HepG2 (cell line): Measurements from ENCODE around the gene MPO. TPM values are rescaled to one million over a fixed set of nuclear protein-coding genes. Genes with fewer than 3 reads are reported as not detected.

ENCODE experiments used
- ATAC-seq: fragments of 200-7000 bp; cut with Tn5 transposase; 3 replicates; pipeline ENCODE4 v1.9.1; 2020; ENCODE audit warnings: mild to moderate bottlenecking, moderate library complexity
- BruUV-seq: library from RNA; stranded (reverse); fragments of 400-500 nt; replicated peaks from 2 replicates; lab custom pipeline; 2021; lab: Mats Ljungman, UMichigan
- CTCF ChIA-PET: fragments of 300-600 bp; formaldehyde crosslinking; extraction: SDS; loops from one replicate; lab custom pipeline; 2021; ENCODE audit warnings: low total read pairs, inconsistent platforms, low intra/inter-chr PET ratio; lab: Yijun Ruan, JAX
- POLR2A ChIA-PET: fragments of 350-600 bp; sonication (Branson Sonifier 250); formaldehyde crosslinking; loops from one replicate; lab custom pipeline; 2020; ENCODE audit warnings: antibody characterized with exemption, inconsistent platforms; lab: Yijun Ruan, JAX
- DNase-seq: peaks from one replicate; pipeline ENCODE4 v3.0.0-alpha.2; 2015; ENCODE audit warnings: low spot score
- FAIRE-seq: peaks from 3 replicates; lab custom pipeline; 2011; peaks lifted over from hg19 to GRCh38; lab: Jason Lieb, UNC
- H2AFZ ChIP-seq: one replicate; pipeline ENCODE4 v1.6.1; 2011; ENCODE audit warnings: low read length, inconsistent platforms
- H3K27ac ChIP-seq: fragments of 300-600 bp; 3 replicates; pipeline ENCODE4 v1.8.0; 2011; ENCODE audit warnings: mixed run types, mild to moderate bottlenecking, mixed read lengths, low read length, inconsistent platforms; ENCODE audit not compliant: insufficient read depth; ENCODE audit errors: extremely low read length
- H3K27me3 ChIP-seq, 2 experiments: fragments of 200-600 bp in 1 of 2; 2 replicates in 1 of 2; 3 replicates in 1 of 2; pipeline versions ENCODE4 v1.6.0 to v1.8.0; 2011; ENCODE audit warnings: low read length in 2 of 2, mild to moderate bottlenecking in 2 of 2, moderate library complexity in 2 of 2, inconsistent platforms in 1 of 2; ENCODE audit not compliant: insufficient read depth in 2 of 2, control insufficient read depth in 1 of 2
- H3K36me3 ChIP-seq, 2 experiments: fragments of 200-600 bp in 1 of 2; replicated peaks in 1 of 2; 2 replicates in 1 of 2; 3 replicates in 1 of 2; pipeline versions ENCODE4 v1.5.1 to v1.8.0; 2011; ENCODE audit warnings: low read length in 2 of 2, inconsistent platforms in 1 of 2; ENCODE audit not compliant: insufficient read depth in 2 of 2, control insufficient read depth in 1 of 2
- H3K4me1 ChIP-seq: 2 replicates; pipeline ENCODE4 v1.5.1; 2012; ENCODE audit warnings: low read length, inconsistent platforms; ENCODE audit not compliant: insufficient read depth
- H3K4me2 ChIP-seq: 2 replicates; pipeline ENCODE4 v1.6.0; 2011; ENCODE audit warnings: low read depth, low read length, inconsistent platforms
- H3K4me3 ChIP-seq, 3 experiments: fragments of 200-600 bp in 1 of 3; sonication (generic), shearing (Covaris generic) in 1 of 3; replicated peaks in 1 of 3; 2 replicates each; pipeline ENCODE4 v1.5.1; 2011 to 2016; ENCODE audit warnings: low read length in 3 of 3, inconsistent platforms in 2 of 3, low read depth in 2 of 3, mild to moderate bottlenecking in 2 of 3, control low read depth in 1 of 3, mixed read lengths in 1 of 3; ENCODE audit not compliant: insufficient read depth in 1 of 3
- H3K79me2 ChIP-seq: one replicate; pipeline ENCODE4 v1.6.1; 2011; ENCODE audit warnings: low read length, inconsistent platforms; ENCODE audit not compliant: insufficient read depth
- H3K9ac ChIP-seq: 2 replicates; pipeline ENCODE4 v1.6.0; 2011; ENCODE audit warnings: mild to moderate bottlenecking, low read depth, low read length, inconsistent platforms; ENCODE audit not compliant: insufficient read depth
- H3K9me3 ChIP-seq: 2 replicates; pipeline ENCODE4 v1.5.1; 2012; ENCODE audit warnings: mild to moderate bottlenecking, low read length
- H4K20me1 ChIP-seq: 2 replicates; pipeline ENCODE4 v1.6.0; 2011; ENCODE audit warnings: inconsistent platforms, mild to moderate bottlenecking, low read length, moderate library complexity; ENCODE audit not compliant: insufficient read depth
- HMG20A ChIP-seq: IDR thresholded peaks from 2 replicates; pipeline ENCODE4 v1.6.1; 2016; ENCODE audit warnings: borderline replicate concordance
- HOXA7 ChIP-seq: sonication (generic); formaldehyde crosslinking; IDR thresholded peaks from 2 replicates; pipeline ENCODE4 v1.8.1; 2022; ENCODE audit warnings: mild to moderate bottlenecking, missing genetic modification reagents, moderate library complexity
- MAFK ChIP-seq, 2 experiments: IDR thresholded peaks in 1 of 2; conservative IDR thresholded peaks in 1 of 2; 2 replicates each; pipeline ENCODE4 v1.6.1; 2011; ENCODE audit warnings: improper control_type of control experiment in 2 of 2, low read length in 2 of 2
- ZNF225 ChIP-seq: sonication (generic); formaldehyde crosslinking; IDR thresholded peaks from 2 replicates; pipeline ENCODE4 v1.4.0; 2020; ENCODE audit warnings: mild to moderate bottlenecking, missing genetic modification reagents
- ZNF260 ChIP-seq: sonication (generic); formaldehyde crosslinking; IDR thresholded peaks from 2 replicates; pipeline ENCODE4 v1.4.0; 2020; ENCODE audit warnings: missing genetic modification reagents, low read depth, mild to moderate bottlenecking, borderline replicate concordance
- ZNF550 ChIP-seq: sonication (generic); formaldehyde crosslinking; IDR thresholded peaks from 2 replicates; pipeline ENCODE4 v1.4.0; 2020; ENCODE audit warnings: mild to moderate bottlenecking, missing genetic modification reagents, borderline replicate concordance
- ZNF761 ChIP-seq: sonication (generic); formaldehyde crosslinking; conservative IDR thresholded peaks from 2 replicates; pipeline ENCODE4 v1.4.0; 2020; ENCODE audit warnings: mild to moderate bottlenecking, missing genetic modification reagents
- WGBS: methylation state at CpG from one replicate; pipeline ENCODE4 v1.1.6; 2017; ENCODE audit warnings: low lambda C conversion rate; 5-methylcytosine and 5-hydroxymethylcytosine counted together
- in situ Hi-C: cut with HindIII; loops from 2 replicates; pipeline ENCODE4 v1.10.0; 2017; ENCODE audit warnings: low pct_unique_long_range_greater_than_20kb; ENCODE audit not compliant: extremely low pct_ligation_motif_present
- intact Hi-C: fragments of 100-400 bp; cut with micrococcal nuclease; formaldehyde crosslinking; loops from one replicate; pipeline ENCODE4 v1.10.0; 2022; ENCODE audit not compliant: unreplicated experiment
- polyA plus RNA-seq, 8 experiments: library from polyadenylated mRNA; depleted of rRNA in 3 of 8; stranded (reverse) in 7 of 8; unstranded in 1 of 8; fragments of >200 nt; fragmentation: Illumina TruSeq in 4 of 8; extraction: Trizol in 4 of 8; gene quantifications; 2 replicates each; pipeline versions ENCODE4 v1.2.1 to v1.2.3, GENCODE V29; 2011 to 2016; ENCODE audit warnings: low read depth in 4 of 8, missing spikeins in 1 of 8, mixed read lengths in 1 of 8; ENCODE audit not compliant: insufficient read depth in 1 of 8
- total RNA-seq, 5 experiments: library from RNA; depleted of rRNA; stranded (reverse); fragments of >200 nt; fragmentation: Illumina TruSeq; extraction: Trizol; gene quantifications; 2 replicates each; pipeline ENCODE4 v1.2.3, GENCODE V29; 2016; ENCODE audit warnings: low read depth in 1 of 5
- TF ChIP-seq, protein P1 (sequence below), 2 experiments: sonication (generic) in 1 of 2; formaldehyde crosslinking in 1 of 2; IDR thresholded peaks; 2 replicates each; pipeline versions ENCODE4 v1.4.0 to v1.6.1; 2018 to 2020; ENCODE audit warnings: missing genetic modification reagents in 2 of 2, borderline replicate concordance in 1 of 2, low read depth in 1 of 2, mild to moderate bottlenecking in 1 of 2, missing biosample characterization in 1 of 2
- TF ChIP-seq, protein P2 (sequence below): sonication (generic); formaldehyde crosslinking; IDR thresholded peaks from 2 replicates; pipeline ENCODE4 v1.8.1; 2022; ENCODE audit warnings: mild to moderate bottlenecking, missing genetic modification reagents
- TF ChIP-seq, protein P3 (sequence below): sonication (generic); formaldehyde crosslinking; conservative IDR thresholded peaks from 2 replicates; pipeline ENCODE4 v1.4.0; 2020; ENCODE audit warnings: missing genetic modification reagents
- TF ChIP-seq, protein P4 (sequence below): IDR thresholded peaks from 2 replicates; pipeline ENCODE4 v1.6.1; 2016; ENCODE audit warnings: missing biosample characterization, missing genetic modification reagents, low read depth

MPO gene
- total and polyA plus RNA-seq, 2 of the 13 experiments (the other 11 are each of a cell fraction or from before 2014, with no cell fraction given), result not detected

DNA sequence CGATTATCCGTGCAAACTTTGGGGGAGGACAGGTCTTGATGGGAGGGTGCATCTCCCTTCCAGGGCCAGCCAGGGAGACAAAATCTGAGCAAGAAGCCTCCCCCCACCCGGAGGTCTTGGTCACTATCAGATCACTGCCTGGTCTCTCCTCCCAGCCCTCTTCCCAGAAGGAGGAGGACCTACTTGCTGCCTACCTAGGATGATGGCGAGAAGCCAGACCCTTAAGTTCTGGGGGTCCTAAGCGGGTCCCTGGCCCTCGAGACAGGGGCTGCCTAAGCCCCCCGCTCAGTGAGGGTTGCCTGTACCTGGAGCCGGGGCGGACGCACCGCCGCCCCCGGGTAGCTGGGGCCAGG, 43.3 kb upstream of the MPO start:
- FAIRE-seq (no peak), ATAC-seq (no peak), DNase-seq (no peak)
- Histone ChIP-seq H3K4me3 (no peak overlapping the region), H3K27ac (no peak overlapping the region), H3K4me2 (no peak overlapping the region), H3K79me2 (no peaks in the 10 kb centered on the region), H2AFZ (no peak overlapping the region), H3K9ac (no peak overlapping the region), H3K27me3 (peaks cover 33 to 96% of the 10 kb centered on the region in 2 experiments), H4K20me1 (no peaks in the 10 kb centered on the region), H3K36me3 (no peaks in the 10 kb centered on the region), H3K9me3 (no peaks in the 10 kb centered on the region), H3K4me1 (peaks cover 35% of the 10 kb centered on the region)
- WGBS, result 40% methylated on average over 3 of the region's 13 CpGs
- no TSS peak for BruUV-seq
- POLR2A ChIA-PET, result interaction anchor here (0.9 to 2.3 kb wide), 3 partner anchors 20 to 93 kb away, joined by 3 to 10 read pairs (median 5); partner anchors contain the start of genes RNF43 and SUPT4H1
- in situ Hi-C loops (no loop called here), intact Hi-C loops (no loop called here)
- CTCF ChIA-PET, result no interaction called here
- TF ChIP-seq, protein P1, sequence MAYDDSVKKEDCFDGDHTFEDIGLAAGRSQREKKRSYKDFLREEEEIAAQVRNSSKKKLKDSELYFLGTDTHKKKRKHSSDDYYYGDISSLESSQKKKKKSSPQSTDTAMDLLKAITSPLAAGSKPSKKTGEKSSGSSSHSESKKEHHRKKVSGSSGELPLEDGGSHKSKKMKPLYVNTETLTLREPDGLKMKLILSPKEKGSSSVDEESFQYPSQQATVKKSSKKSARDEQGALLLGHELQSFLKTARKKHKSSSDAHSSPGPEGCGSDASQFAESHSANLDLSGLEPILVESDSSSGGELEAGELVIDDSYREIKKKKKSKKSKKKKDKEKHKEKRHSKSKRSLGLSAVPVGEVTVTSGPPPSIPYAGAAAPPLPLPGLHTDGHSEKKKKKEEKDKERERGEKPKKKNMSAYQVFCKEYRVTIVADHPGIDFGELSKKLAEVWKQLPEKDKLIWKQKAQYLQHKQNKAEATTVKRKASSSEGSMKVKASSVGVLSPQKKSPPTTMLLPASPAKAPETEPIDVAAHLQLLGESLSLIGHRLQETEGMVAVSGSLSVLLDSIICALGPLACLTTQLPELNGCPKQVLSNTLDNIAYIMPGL (CRISPR knock-in tag; IDR thresholded peaks at IDR 0.05; ENCODE audit: borderline replicate concordance in 1 of 2, low read depth in 1 of 2), result no peak
- TF ChIP-seq ZNF260 (no peak), ZNF225 (CRISPR knock-in tag) (no peak), ZNF761 (CRISPR knock-in tag) (no peak), HMG20A (CRISPR knock-in tag) (no peak), ZNF550 (CRISPR knock-in tag) (no peak), MAFK (conservative IDR thresholded peaks at IDR 0.05 in 1 of 2, IDR thresholded peaks at IDR 0.05 in 1 of 2; ENCODE audit: low read length in 2 of 2) (no peak), HOXA7 (no peak)
- TF ChIP-seq, protein P2, sequence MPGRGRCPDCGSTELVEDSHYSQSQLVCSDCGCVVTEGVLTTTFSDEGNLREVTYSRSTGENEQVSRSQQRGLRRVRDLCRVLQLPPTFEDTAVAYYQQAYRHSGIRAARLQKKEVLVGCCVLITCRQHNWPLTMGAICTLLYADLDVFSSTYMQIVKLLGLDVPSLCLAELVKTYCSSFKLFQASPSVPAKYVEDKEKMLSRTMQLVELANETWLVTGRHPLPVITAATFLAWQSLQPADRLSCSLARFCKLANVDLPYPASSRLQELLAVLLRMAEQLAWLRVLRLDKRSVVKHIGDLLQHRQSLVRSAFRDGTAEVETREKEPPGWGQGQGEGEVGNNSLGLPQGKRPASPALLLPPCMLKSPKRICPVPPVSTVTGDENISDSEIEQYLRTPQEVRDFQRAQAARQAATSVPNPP (CRISPR knock-in tag), result no peak
- TF ChIP-seq, protein P3, sequence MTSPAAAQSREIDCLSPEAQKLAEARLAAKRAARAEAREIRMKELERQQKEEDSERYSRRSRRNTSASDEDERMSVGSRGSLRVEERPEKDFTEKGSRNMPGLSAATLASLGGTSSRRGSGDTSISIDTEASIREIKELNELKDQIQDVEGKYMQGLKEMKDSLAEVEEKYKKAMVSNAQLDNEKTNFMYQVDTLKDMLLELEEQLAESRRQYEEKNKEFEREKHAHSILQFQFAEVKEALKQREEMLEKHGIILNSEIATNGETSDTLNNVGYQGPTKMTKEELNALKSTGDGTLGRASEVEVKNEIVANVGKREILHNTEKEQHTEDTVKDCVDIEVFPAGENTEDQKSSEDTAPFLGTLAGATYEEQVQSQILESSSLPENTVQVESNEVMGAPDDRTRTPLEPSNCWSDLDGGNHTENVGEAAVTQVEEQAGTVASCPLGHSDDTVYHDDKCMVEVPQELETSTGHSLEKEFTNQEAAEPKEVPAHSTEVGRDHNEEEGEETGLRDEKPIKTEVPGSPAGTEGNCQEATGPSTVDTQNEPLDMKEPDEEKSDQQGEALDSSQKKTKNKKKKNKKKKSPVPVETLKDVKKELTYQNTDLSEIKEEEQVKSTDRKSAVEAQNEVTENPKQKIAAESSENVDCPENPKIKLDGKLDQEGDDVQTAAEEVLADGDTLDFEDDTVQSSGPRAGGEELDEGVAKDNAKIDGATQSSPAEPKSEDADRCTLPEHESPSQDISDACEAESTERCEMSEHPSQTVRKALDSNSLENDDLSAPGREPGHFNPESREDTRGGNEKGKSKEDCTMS (CRISPR knock-in tag), result no peak
- TF ChIP-seq, protein P4, sequence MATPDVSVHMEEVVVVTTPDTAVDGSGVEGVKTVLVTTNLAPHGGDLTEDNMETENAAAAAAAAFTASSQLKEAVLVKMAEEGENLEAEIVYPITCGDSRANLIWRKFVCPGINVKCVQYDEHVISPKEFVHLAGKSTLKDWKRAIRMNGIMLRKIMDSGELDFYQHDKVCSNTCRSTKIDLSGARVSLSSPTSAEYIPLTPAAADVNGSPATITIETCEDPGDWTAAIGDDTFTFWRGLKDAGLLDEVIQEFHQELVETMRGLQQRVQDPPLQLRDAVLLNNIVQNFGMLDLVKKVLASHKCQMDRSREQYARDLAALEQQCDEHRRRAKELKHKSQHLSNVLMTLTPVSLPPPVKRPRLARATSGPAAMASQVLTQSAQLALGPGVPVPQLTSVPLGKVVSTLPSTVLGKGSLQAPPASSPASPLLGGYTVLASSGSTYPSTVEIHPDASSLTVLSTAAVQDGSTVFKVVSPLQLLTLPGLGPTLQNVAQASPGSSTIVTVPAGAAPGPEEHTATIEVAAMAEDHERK (CRISPR knock-in tag), result no peak
